HepG2 (cell line): ENCODE results near the gene HSD3B7. TPM values are rescaled to one million over a fixed set of nuclear protein-coding genes. Genes with fewer than 3 reads are reported as not detected.

Experiments
- AGO2 ChIP-seq: fragments of 200-400 bp; formaldehyde crosslinking; optimal IDR thresholded peaks from 2 replicates; pipeline ENCODE3; 2017; ENCODE audit warnings: mild to moderate bottlenecking, low read depth, low read length, moderate library complexity
- BORCS8-MEF2B ChIP-seq: sonication (generic); formaldehyde crosslinking; IDR thresholded peaks from 2 replicates; pipeline ENCODE4 v1.8.0; 2022; ENCODE audit warnings: mild to moderate bottlenecking, missing genetic modification reagents
- DNMT1 ChIP-seq: sonication (generic); formaldehyde crosslinking; IDR thresholded peaks from 2 replicates; pipeline ENCODE4 v1.5.1; 2020; ENCODE audit warnings: mild to moderate bottlenecking, missing genetic modification reagents
- GTF2F1 ChIP-seq: fragments of 150-350 bp; IDR thresholded peaks from 2 replicates; pipeline ENCODE4 v1.6.1; 2014; ENCODE audit warnings: low read length
- ZBTB7B ChIP-seq: sonication (generic); formaldehyde crosslinking; IDR thresholded peaks from 2 replicates; pipeline ENCODE4 v1.4.0; 2020; ENCODE audit warnings: missing genetic modification reagents
- ZNF292 ChIP-seq: sonication (generic); formaldehyde crosslinking; IDR thresholded peaks from 2 replicates; pipeline ENCODE4 v1.8.1; 2022; ENCODE audit warnings: mild to moderate bottlenecking, low read depth, missing genetic modification reagents, borderline replicate concordance
- ZNF543 ChIP-seq: sonication (generic); formaldehyde crosslinking; IDR thresholded peaks from 2 replicates; pipeline ENCODE4 v1.4.0; 2020; ENCODE audit warnings: mild to moderate bottlenecking, missing genetic modification reagents
- ZNF776 ChIP-seq: sonication (generic); formaldehyde crosslinking; IDR thresholded peaks from 2 replicates; pipeline ENCODE4 v1.4.0; 2020; ENCODE audit warnings: mild to moderate bottlenecking, missing genetic modification reagents
- polyA plus RNA-seq, 8 experiments: library from polyadenylated mRNA; depleted of rRNA in 3 of 8; stranded (reverse) in 7 of 8; unstranded in 1 of 8; fragments of >200 nt; fragmentation: Illumina TruSeq in 4 of 8; extraction: Trizol in 4 of 8; gene quantifications; 2 replicates each; pipeline versions ENCODE4 v1.2.1 to v1.2.3, GENCODE V29; 2011 to 2016; ENCODE audit warnings: low read depth in 4 of 8, missing spikeins in 1 of 8, mixed read lengths in 1 of 8; ENCODE audit not compliant: insufficient read depth in 1 of 8
- total RNA-seq, 5 experiments: library from RNA; depleted of rRNA; stranded (reverse); fragments of >200 nt; fragmentation: Illumina TruSeq; extraction: Trizol; gene quantifications; 2 replicates each; pipeline ENCODE4 v1.2.3, GENCODE V29; 2016; ENCODE audit warnings: low read depth in 1 of 5
- TF ChIP-seq, protein P1 (sequence below): sonication (generic); formaldehyde crosslinking; IDR thresholded peaks from 2 replicates; pipeline ENCODE4 v1.4.0; 2020; ENCODE audit warnings: mild to moderate bottlenecking, missing genetic modification reagents, borderline replicate concordance
- TF ChIP-seq, protein P2 (sequence below): sonication (generic); formaldehyde crosslinking; IDR thresholded peaks from 2 replicates; pipeline ENCODE4 v1.5.0; 2020; ENCODE audit warnings: missing genetic modification reagents
- TF ChIP-seq, protein P3 (sequence below): sonication (generic); formaldehyde crosslinking; conservative IDR thresholded peaks from 2 replicates; pipeline ENCODE4 v1.4.0; 2020; ENCODE audit warnings: mild to moderate bottlenecking, missing genetic modification reagents, moderate library complexity
- TF ChIP-seq, protein P4 (sequence below): sonication (generic); formaldehyde crosslinking; IDR thresholded peaks from 2 replicates; pipeline ENCODE4 v1.8.0; 2022; ENCODE audit warnings: mild to moderate bottlenecking, missing genetic modification reagents; ENCODE audit not compliant: insufficient replicate concordance
- TF ChIP-seq, protein P5 (sequence below): sonication (generic); formaldehyde crosslinking; IDR thresholded peaks from 2 replicates; pipeline ENCODE4 v1.5.1; 2020; ENCODE audit warnings: missing genetic modification reagents, mild to moderate bottlenecking, borderline replicate concordance

The HSD3B7 gene
- total and polyA plus RNA-seq, 2 of the 13 experiments (the other 11 are each of a cell fraction or from before 2014, with no cell fraction given) = 32.9 to 69.7 TPM

DNA sequence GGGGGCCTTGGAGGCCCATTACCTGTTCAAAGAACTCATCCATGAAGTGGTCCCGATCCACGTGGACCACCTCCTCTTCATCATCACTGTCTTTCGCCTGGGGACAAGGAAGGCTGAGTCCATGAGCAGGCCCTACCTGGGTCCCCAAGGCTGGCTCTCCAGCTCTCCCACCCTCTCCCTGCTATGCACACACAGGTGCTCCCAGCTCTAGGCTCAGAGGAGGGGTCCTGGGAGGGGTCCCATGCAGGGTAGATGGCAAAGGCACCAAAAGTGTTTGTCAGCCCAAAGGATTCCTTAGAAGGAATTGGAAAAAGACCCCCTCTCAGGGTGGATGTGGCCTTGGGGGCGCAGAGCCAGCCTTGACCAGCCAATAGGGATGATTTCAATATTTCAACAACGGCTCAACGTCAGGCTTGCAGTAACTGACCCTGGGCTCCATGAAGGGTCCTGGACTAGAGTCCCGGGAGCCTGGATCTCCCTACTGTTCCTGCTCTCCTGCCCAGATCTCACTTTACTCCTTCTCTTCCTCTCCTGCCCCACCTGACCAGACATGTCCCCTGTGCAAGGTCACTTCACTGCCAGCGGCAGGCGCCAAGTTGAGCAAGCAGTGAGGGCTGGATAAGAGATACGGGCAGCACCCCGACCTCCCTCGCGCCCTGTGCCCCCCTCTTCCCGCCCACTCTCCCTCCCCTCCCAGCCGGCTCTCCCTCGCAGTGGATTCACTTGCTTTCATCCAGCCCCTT is 16.7 kb downstream of the HSD3B7 start (continued):
- peak; percentile 67; the same call in 1 of the 2 replicates for TF ChIP-seq ZNF776
- TF ChIP-seq, protein P1, sequence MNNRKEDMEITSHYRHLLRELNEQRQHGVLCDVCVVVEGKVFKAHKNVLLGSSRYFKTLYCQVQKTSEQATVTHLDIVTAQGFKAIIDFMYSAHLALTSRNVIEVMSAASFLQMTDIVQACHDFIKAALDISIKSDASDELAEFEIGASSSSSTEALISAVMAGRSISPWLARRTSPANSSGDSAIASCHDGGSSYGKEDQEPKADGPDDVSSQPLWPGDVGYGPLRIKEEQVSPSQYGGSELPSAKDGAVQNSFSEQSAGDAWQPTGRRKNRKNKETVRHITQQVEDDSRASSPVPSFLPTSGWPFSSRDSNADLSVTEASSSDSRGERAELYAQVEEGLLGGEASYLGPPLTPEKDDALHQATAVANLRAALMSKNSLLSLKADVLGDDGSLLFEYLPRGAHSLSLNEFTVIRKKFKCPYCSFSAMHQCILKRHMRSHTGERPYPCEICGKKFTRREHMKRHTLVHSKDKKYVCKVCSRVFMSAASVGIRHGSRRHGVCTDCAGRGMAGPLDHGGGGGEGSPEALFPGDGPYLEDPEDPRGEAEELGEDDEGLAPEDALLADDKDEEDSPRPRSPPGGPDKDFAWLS (CRISPR knock-in tag) = peak; percentile 77; the same call in 1 of the 2 replicates
- peak; percentile 54; the same call in 1 of the 2 replicates for TF ChIP-seq BORCS8-MEF2B (CRISPR knock-in tag)
- TF ChIP-seq, protein P2, sequence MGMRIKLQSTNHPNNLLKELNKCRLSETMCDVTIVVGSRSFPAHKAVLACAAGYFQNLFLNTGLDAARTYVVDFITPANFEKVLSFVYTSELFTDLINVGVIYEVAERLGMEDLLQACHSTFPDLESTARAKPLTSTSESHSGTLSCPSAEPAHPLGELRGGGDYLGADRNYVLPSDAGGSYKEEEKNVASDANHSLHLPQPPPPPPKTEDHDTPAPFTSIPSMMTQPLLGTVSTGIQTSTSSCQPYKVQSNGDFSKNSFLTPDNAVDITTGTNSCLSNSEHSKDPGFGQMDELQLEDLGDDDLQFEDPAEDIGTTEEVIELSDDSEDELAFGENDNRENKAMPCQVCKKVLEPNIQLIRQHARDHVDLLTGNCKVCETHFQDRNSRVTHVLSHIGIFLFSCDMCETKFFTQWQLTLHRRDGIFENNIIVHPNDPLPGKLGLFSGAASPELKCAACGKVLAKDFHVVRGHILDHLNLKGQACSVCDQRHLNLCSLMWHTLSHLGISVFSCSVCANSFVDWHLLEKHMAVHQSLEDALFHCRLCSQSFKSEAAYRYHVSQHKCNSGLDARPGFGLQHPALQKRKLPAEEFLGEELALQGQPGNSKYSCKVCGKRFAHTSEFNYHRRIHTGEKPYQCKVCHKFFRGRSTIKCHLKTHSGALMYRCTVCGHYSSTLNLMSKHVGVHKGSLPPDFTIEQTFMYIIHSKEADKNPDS (CRISPR knock-in tag) = 0 out of 2 replicates have a peak, but pooled peaks have one; percentile 69
- no peak for TF ChIP-seq AGO2
- no peak for TF ChIP-seq GTF2F1
- TF ChIP-seq ZNF292 (CRISPR knock-in tag) = peak; percentile 97
- TF ChIP-seq DNMT1 (CRISPR knock-in tag) = 0 out of 2 replicates have a peak, but pooled peaks have one; percentile 12
- TF ChIP-seq, protein P3, sequence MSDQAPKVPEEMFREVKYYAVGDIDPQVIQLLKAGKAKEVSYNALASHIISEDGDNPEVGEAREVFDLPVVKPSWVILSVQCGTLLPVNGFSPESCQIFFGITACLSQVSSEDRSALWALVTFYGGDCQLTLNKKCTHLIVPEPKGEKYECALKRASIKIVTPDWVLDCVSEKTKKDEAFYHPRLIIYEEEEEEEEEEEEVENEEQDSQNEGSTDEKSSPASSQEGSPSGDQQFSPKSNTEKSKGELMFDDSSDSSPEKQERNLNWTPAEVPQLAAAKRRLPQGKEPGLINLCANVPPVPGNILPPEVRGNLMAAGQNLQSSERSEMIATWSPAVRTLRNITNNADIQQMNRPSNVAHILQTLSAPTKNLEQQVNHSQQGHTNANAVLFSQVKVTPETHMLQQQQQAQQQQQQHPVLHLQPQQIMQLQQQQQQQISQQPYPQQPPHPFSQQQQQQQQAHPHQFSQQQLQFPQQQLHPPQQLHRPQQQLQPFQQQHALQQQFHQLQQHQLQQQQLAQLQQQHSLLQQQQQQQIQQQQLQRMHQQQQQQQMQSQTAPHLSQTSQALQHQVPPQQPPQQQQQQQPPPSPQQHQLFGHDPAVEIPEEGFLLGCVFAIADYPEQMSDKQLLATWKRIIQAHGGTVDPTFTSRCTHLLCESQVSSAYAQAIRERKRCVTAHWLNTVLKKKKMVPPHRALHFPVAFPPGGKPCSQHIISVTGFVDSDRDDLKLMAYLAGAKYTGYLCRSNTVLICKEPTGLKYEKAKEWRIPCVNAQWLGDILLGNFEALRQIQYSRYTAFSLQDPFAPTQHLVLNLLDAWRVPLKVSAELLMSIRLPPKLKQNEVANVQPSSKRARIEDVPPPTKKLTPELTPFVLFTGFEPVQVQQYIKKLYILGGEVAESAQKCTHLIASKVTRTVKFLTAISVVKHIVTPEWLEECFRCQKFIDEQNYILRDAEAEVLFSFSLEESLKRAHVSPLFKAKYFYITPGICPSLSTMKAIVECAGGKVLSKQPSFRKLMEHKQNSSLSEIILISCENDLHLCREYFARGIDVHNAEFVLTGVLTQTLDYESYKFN = peak; percentile 60
- peak; percentile 94 for TF ChIP-seq ZBTB7B (CRISPR knock-in tag)
- 0 out of 2 replicates have a peak, but pooled peaks have one; percentile 46 for TF ChIP-seq ZNF543 (CRISPR knock-in tag)
- TF ChIP-seq, protein P4, sequence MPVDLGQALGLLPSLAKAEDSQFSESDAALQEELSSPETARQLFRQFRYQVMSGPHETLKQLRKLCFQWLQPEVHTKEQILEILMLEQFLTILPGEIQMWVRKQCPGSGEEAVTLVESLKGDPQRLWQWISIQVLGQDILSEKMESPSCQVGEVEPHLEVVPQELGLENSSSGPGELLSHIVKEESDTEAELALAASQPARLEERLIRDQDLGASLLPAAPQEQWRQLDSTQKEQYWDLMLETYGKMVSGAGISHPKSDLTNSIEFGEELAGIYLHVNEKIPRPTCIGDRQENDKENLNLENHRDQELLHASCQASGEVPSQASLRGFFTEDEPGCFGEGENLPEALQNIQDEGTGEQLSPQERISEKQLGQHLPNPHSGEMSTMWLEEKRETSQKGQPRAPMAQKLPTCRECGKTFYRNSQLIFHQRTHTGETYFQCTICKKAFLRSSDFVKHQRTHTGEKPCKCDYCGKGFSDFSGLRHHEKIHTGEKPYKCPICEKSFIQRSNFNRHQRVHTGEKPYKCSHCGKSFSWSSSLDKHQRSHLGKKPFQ (CRISPR knock-in tag) = no peak
- TF ChIP-seq, protein P5, sequence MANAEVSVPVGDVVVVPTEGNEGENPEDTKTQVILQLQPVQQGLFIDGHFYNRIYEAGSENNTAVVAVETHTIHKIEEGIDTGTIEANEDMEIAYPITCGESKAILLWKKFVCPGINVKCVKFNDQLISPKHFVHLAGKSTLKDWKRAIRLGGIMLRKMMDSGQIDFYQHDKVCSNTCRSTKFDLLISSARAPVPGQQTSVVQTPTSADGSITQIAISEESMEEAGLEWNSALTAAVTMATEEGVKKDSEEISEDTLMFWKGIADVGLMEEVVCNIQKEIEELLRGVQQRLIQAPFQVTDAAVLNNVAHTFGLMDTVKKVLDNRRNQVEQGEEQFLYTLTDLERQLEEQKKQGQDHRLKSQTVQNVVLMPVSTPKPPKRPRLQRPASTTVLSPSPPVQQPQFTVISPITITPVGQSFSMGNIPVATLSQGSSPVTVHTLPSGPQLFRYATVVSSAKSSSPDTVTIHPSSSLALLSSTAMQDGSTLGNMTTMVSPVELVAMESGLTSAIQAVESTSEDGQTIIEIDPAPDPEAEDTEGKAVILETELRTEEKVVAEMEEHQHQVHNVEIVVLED (CRISPR knock-in tag) = no peak
